ENCODE measurements around the gene RBL1.

- TF ChIP-seq, protein P1, sequence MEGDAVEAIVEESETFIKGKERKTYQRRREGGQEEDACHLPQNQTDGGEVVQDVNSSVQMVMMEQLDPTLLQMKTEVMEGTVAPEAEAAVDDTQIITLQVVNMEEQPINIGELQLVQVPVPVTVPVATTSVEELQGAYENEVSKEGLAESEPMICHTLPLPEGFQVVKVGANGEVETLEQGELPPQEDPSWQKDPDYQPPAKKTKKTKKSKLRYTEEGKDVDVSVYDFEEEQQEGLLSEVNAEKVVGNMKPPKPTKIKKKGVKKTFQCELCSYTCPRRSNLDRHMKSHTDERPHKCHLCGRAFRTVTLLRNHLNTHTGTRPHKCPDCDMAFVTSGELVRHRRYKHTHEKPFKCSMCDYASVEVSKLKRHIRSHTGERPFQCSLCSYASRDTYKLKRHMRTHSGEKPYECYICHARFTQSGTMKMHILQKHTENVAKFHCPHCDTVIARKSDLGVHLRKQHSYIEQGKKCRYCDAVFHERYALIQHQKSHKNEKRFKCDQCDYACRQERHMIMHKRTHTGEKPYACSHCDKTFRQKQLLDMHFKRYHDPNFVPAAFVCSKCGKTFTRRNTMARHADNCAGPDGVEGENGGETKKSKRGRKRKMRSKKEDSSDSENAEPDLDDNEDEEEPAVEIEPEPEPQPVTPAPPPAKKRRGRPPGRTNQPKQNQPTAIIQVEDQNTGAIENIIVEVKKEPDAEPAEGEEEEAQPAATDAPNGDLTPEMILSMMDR (IDR thresholded peaks at IDR 0.05): no peak
- TF ChIP-seq POLR2A (IDR thresholded peaks at IDR 0.05): no peak
Measured at GRCh38 chr20:37072293-37073196, 23.3 kb downstream of the RBL1 start.
